ENCODE measurements around the gene CP.

DNA sequence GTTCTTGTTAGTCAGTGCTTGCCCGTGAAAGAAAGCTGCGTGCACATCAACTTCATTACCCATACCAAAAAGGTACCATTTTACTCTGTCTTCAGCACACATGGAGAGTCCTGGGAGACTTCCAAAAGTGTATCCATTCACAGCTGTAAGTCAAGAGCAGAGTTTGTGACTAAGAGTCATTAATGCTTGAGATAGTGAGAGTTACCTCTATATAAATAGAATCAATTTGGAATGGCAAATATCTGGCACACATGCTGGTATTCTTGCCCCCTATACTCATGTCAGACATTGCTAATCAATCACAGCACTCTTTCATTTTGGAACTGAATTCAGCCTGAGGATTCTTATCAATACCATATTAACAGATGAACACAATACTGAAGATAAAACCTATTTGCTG lies 14.2 kb downstream of the CP start:
- TF ChIP-seq, protein P1, sequence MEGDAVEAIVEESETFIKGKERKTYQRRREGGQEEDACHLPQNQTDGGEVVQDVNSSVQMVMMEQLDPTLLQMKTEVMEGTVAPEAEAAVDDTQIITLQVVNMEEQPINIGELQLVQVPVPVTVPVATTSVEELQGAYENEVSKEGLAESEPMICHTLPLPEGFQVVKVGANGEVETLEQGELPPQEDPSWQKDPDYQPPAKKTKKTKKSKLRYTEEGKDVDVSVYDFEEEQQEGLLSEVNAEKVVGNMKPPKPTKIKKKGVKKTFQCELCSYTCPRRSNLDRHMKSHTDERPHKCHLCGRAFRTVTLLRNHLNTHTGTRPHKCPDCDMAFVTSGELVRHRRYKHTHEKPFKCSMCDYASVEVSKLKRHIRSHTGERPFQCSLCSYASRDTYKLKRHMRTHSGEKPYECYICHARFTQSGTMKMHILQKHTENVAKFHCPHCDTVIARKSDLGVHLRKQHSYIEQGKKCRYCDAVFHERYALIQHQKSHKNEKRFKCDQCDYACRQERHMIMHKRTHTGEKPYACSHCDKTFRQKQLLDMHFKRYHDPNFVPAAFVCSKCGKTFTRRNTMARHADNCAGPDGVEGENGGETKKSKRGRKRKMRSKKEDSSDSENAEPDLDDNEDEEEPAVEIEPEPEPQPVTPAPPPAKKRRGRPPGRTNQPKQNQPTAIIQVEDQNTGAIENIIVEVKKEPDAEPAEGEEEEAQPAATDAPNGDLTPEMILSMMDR (IDR thresholded peaks at IDR 0.05; ENCODE audit: low read depth, low read length, missing input control) = no peak
- TF ChIP-seq, protein P2, sequence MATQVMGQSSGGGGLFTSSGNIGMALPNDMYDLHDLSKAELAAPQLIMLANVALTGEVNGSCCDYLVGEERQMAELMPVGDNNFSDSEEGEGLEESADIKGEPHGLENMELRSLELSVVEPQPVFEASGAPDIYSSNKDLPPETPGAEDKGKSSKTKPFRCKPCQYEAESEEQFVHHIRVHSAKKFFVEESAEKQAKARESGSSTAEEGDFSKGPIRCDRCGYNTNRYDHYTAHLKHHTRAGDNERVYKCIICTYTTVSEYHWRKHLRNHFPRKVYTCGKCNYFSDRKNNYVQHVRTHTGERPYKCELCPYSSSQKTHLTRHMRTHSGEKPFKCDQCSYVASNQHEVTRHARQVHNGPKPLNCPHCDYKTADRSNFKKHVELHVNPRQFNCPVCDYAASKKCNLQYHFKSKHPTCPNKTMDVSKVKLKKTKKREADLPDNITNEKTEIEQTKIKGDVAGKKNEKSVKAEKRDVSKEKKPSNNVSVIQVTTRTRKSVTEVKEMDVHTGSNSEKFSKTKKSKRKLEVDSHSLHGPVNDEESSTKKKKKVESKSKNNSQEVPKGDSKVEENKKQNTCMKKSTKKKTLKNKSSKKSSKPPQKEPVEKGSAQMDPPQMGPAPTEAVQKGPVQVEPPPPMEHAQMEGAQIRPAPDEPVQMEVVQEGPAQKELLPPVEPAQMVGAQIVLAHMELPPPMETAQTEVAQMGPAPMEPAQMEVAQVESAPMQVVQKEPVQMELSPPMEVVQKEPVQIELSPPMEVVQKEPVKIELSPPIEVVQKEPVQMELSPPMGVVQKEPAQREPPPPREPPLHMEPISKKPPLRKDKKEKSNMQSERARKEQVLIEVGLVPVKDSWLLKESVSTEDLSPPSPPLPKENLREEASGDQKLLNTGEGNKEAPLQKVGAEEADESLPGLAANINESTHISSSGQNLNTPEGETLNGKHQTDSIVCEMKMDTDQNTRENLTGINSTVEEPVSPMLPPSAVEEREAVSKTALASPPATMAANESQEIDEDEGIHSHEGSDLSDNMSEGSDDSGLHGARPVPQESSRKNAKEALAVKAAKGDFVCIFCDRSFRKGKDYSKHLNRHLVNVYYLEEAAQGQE (IDR thresholded peaks at IDR 0.05) = no peak
- TF ChIP-seq FOXA1 (IDR thresholded peaks at IDR 0.05) (no peak), RAD21 (IDR thresholded peaks at IDR 0.05) (no peak), HNF4A (conservative IDR thresholded peaks at IDR 0.05) (no peak), SP1 (IDR thresholded peaks at IDR 0.05) (no peak), YY1 (IDR thresholded peaks at IDR 0.05) (no peak), JUND (IDR thresholded peaks at IDR 0.05) (no peak), GABPA (IDR thresholded peaks at IDR 0.05 in 1 of 2, conservative IDR thresholded peaks at IDR 0.05 in 1 of 2) (no peak), EGR1 (IDR thresholded peaks at IDR 0.05; ENCODE audit: low read depth in 2 of 2) (no peak)
- TF ChIP-seq, protein P3, sequence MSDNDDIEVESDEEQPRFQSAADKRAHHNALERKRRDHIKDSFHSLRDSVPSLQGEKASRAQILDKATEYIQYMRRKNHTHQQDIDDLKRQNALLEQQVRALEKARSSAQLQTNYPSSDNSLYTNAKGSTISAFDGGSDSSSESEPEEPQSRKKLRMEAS (IDR thresholded peaks at IDR 0.05) = no peak
- TF ChIP-seq, protein P4, sequence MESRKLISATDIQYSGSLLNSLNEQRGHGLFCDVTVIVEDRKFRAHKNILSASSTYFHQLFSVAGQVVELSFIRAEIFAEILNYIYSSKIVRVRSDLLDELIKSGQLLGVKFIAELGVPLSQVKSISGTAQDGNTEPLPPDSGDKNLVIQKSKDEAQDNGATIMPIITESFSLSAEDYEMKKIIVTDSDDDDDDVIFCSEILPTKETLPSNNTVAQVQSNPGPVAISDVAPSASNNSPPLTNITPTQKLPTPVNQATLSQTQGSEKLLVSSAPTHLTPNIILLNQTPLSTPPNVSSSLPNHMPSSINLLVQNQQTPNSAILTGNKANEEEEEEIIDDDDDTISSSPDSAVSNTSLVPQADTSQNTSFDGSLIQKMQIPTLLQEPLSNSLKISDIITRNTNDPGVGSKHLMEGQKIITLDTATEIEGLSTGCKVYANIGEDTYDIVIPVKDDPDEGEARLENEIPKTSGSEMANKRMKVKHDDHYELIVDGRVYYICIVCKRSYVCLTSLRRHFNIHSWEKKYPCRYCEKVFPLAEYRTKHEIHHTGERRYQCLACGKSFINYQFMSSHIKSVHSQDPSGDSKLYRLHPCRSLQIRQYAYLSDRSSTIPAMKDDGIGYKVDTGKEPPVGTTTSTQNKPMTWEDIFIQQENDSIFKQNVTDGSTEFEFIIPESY (IDR thresholded peaks at IDR 0.05) = no peak
- TF ChIP-seq, protein P5, sequence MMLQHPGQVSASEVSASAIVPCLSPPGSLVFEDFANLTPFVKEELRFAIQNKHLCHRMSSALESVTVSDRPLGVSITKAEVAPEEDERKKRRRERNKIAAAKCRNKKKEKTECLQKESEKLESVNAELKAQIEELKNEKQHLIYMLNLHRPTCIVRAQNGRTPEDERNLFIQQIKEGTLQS (IDR thresholded peaks at IDR 0.05) = no peak

All from liver (tissue), 3 donors.